CD14-positive monocyte (primary cell): ENCODE measurements around the gene CCDC59. TPM values are rescaled to one million over a fixed set of nuclear protein-coding genes. Genes with fewer than 3 reads are reported as not detected.

ENCODE experiments used
- DNase-seq, 3 donors: peaks; one replicate each; pipeline ENCODE4 v3.0.0-alpha.2; 2011 to 2022
- H2AFZ ChIP-seq: 2 replicates; pipeline ENCODE4 v1.6.0; 2012; ENCODE audit warnings: mild to moderate bottlenecking, low read depth, low read length, inconsistent platforms; ENCODE audit not compliant: insufficient read depth, poor library complexity, severe bottlenecking
- H3K27ac ChIP-seq, 2 donors: 1 replicate in 1 of 2; 2 replicates in 1 of 2; pipeline ENCODE4 v1.5.1; 2012 to 2013; ENCODE audit warnings: low read length in 2 of 2, control low read depth in 1 of 2, inconsistent platforms in 1 of 2, low read depth in 1 of 2, mild to moderate bottlenecking in 1 of 2
- H3K27me3 ChIP-seq, 2 donors: one replicate each; pipeline versions ENCODE4 v1.6.0 to v1.6.1; 2011 to 2013; ENCODE audit warnings: low read length in 2 of 2; ENCODE audit not compliant: control insufficient read depth in 2 of 2, insufficient read depth in 2 of 2
- H3K36me3 ChIP-seq, 2 donors: replicated peaks in 1 of 2; 1 replicate in 1 of 2; 2 replicates in 1 of 2; pipeline versions ENCODE4 v1.5.1 to v1.6.1; 2012 to 2013; ENCODE audit warnings: low read length in 2 of 2, control low read depth in 1 of 2, inconsistent platforms in 1 of 2, mild to moderate bottlenecking in 1 of 2; ENCODE audit not compliant: insufficient read depth in 2 of 2, control insufficient read depth in 1 of 2
- H3K4me1 ChIP-seq, 2 donors: 1 replicate in 1 of 2; 2 replicates in 1 of 2; pipeline versions ENCODE4 v1.5.1 to v1.6.1; 2012 to 2013; ENCODE audit warnings: low read length in 2 of 2, control low read depth in 1 of 2, inconsistent platforms in 1 of 2, mild to moderate bottlenecking in 1 of 2, moderate library complexity in 1 of 2; ENCODE audit not compliant: insufficient read depth in 2 of 2, control insufficient read depth in 1 of 2
- H3K4me2 ChIP-seq: replicated peaks from 2 replicates; pipeline ENCODE3; 2012; ENCODE audit warnings: low read length, moderate library complexity, mild to moderate bottlenecking; ENCODE audit not compliant: poor library complexity, severe bottlenecking; ENCODE audit errors: extremely low read depth
- H3K4me3 ChIP-seq, 3 experiments: fragments of 200-600 bp in 1 of 3; sonication (generic) in 1 of 3; replicated peaks in 1 of 3; 1 replicate in 2 of 3; 2 replicates in 1 of 3; pipeline ENCODE4 v1.5.1; 2011 to 2013; ENCODE audit warnings: low read length in 3 of 3, mild to moderate bottlenecking in 3 of 3, control low read depth in 2 of 3, low read depth in 2 of 3, inconsistent platforms in 1 of 3, moderate library complexity in 1 of 3
- H3K79me2 ChIP-seq: 2 replicates; pipeline ENCODE4 v1.6.0; 2012; ENCODE audit warnings: mild to moderate bottlenecking, control low read depth, inconsistent platforms, low read length, moderate library complexity; ENCODE audit not compliant: insufficient read depth
- H3K9ac ChIP-seq: 2 replicates; pipeline ENCODE4 v1.6.0; 2017; ENCODE audit warnings: low read length, mild to moderate bottlenecking; ENCODE audit not compliant: insufficient read depth, poor library complexity, severe bottlenecking
- H3K9me3 ChIP-seq, 2 donors: replicated peaks in 1 of 2; 1 replicate in 1 of 2; 2 replicates in 1 of 2; pipeline versions ENCODE4 v1.5.1 to v1.6.1; 2012 to 2013; ENCODE audit warnings: low read length in 2 of 2, control low read depth in 1 of 2; ENCODE audit not compliant: control insufficient read depth in 1 of 2, insufficient read depth in 1 of 2
- H4K20me1 ChIP-seq: 2 replicates; pipeline ENCODE4 v1.6.0; 2012; ENCODE audit warnings: mild to moderate bottlenecking, low read length, control low read depth, moderate library complexity; ENCODE audit not compliant: insufficient read depth
- H3K27ac Mint-ChIP-seq, 7 donors: one replicate each; pipeline ENCODE4 v1.8.0; 2020; ENCODE audit warnings: mild to moderate bottlenecking in 7 of 7, mixed read lengths in 7 of 7, moderate library complexity in 6 of 7, inconsistent platforms in 2 of 7
- H3K27me3 Mint-ChIP-seq, 3 donors: one replicate each; pipeline ENCODE4 v1.8.0; 2021 to 2022; ENCODE audit warnings: low read depth in 3 of 3, mild to moderate bottlenecking in 3 of 3, mixed read lengths in 3 of 3, moderate library complexity in 3 of 3, inconsistent platforms in 1 of 3
- H3K36me3 Mint-ChIP-seq, 2 donors: one replicate each; pipeline ENCODE4 v1.8.0; 2020; ENCODE audit warnings: mixed read lengths in 2 of 2, inconsistent platforms in 1 of 2, mild to moderate bottlenecking in 1 of 2
- H3K4me1 Mint-ChIP-seq: one replicate; pipeline ENCODE4 v1.8.0; 2020; ENCODE audit warnings: mild to moderate bottlenecking, mixed read lengths
- H3K4me3 Mint-ChIP-seq, 2 donors: one replicate each; pipeline ENCODE4 v1.8.0; 2020; ENCODE audit warnings: mild to moderate bottlenecking in 2 of 2, mixed read lengths in 2 of 2, moderate library complexity in 1 of 2
- H3K9me3 Mint-ChIP-seq, 7 donors: one replicate each; pipeline ENCODE4 v1.8.0; 2020 to 2022; ENCODE audit warnings: mixed read lengths in 7 of 7, mild to moderate bottlenecking in 6 of 7, moderate library complexity in 6 of 7, inconsistent platforms in 2 of 7
- WGBS: methylation state at CpG from one replicate; pipeline ENCODE4 v1.1.5; 2013; ENCODE audit warnings: missing lambda C conversion rate; ENCODE audit not compliant: insufficient coverage; 5-methylcytosine and 5-hydroxymethylcytosine counted together
- intact Hi-C, 2 donors: fragments of 100-400 bp; cut with micrococcal nuclease; formaldehyde crosslinking; loops; one replicate each; pipeline versions ENCODE4 v1.15.0 to v1.15.1; 2023
- polyA minus RNA-seq: library from RNA; depleted of rRNA, polyadenylated mRNA; stranded (reverse); fragments of >200 nt; gene quantifications from 2 replicates; pipeline ENCODE4 v1.2.3, GENCODE V29; 2012
- polyA plus RNA-seq, 3 donors: library from polyadenylated mRNA; depleted of rRNA in 1 of 3; unstranded in 2 of 3; stranded (reverse) in 1 of 3; fragments of 300-500 nt in 2 of 3; fragments of >200 nt in 1 of 3; fragmentation: Illumina TruSeq in 2 of 3; gene quantifications; 1 replicate in 2 of 3; 2 replicates in 1 of 3; pipeline ENCODE4 v1.2.3, GENCODE V29; 2012 to 2021
- total RNA-seq, 12 experiments: library from RNA in 1 of 12; stranded (reverse) in 1 of 12; fragments of 120-200 nt in 1 of 12; gene quantifications; one replicate each; pipeline ENCODE4 v1.2.4 and lab custom pipeline; 2013 to 2026; ENCODE audit warnings: mixed read lengths in 6 of 12, inconsistent platforms in 1 of 12
- TF ChIP-seq, protein P1 (sequence below): fragments of 200-600 bp; IDR thresholded peaks from one replicate; pipeline ENCODE4 v1.8.0; 2022; ENCODE audit warnings: antibody characterized with exemption, mild to moderate bottlenecking

Gene CCDC59, protein sequence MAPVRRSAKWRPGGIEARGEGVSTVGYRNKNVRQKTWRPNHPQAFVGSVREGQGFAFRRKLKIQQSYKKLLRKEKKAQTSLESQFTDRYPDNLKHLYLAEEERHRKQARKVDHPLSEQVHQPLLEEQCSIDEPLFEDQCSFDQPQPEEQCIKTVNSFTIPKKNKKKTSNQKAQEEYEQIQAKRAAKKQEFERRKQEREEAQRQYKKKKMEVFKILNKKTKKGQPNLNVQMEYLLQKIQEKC
- total RNA-seq (2013): 69.6 TPM
- polyA plus RNA-seq (10 to 100 TPM; 53.5 to 70.9 (median 55.3) TPM), polyA minus RNA-seq (20.8 and 32.7 TPM in 2 replicates), total RNA-seq (lab: John Stamatoyannopoulos, UW) (21.8 to 58.4 (median 39.3) reads per million in 11 experiments)

DNA sequence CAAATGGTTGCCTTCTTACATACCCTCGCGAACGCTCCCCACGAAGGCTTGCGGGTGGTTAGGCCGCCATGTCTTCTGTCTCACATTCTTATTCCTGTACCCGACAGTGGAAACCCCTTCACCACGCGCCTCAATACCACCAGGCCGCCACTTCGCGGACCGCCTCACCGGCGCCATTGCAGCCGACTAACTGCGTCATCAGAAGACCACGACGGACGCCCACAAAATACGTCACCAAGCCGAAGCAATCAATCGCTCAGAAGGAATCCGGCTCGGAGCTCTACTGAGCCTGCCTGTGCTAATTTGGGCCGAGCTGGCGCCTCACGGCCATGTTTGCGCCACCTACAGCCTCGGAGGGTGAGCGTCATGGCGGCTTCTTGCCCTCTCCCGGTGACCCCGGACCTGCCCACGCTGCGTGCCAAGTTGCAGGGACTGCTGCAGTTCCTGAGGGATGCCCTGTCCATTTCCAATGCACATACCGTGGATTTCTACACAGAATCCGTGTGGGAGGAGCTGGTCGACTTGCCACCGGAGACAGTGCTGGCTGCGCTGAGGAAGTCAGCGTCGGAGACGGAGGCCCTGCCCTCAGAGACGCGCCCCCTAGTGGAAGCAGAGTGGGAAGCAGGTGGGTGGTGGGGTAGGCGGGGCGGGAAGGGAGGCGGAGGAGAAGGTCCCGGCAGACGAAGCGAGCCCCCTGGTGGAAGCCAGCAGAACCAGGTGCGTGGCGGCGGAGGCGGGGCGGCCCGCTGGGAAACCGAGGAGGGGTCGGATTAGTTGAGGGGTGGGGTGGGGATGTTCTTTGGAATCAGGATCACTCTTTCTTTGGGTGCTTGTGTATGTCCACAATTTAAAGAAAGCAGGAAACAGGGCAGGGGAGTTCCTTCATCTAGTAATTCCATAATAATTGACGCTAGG lies at the start of gene CCDC59, which contains the start of gene METTL25:
CCDC59 (minus strand) TSS at position 188 of the 915 bp plus-strand sequence; CDS start at position 177, 11 bp downstream.
METTL25 (plus strand) TSS at position 330 of the 915 bp plus-strand sequence; CDS start at position 367, 37 bp downstream.
- intact Hi-C loops: loop anchor here in 1 of 2 donors (10.0 kb wide), 1 partner anchor 414 kb away; no protein-coding TSS in a partner anchor
- peaks cover 37 to 45% of the 10 kb centered on the region in 2 donors for H3K36me3 Mint-ChIP-seq
- peak within 1 kb of the TSS; percentile 97 to 100 (median 100) for H3K27ac Mint-ChIP-seq
- peak within 1 kb of the TSS; percentile 83 to 100 (median 97) for H3K4me3 ChIP-seq
- H3K4me1 ChIP-seq: peaks cover 16 to 28% of the 10 kb centered on the region in 2 donors
- WGBS: 0% methylated on average over 41 of the region's 61 CpGs
- H3K27ac ChIP-seq: peak within 1 kb of the TSS; percentile 85 to 97
- H3K79me2 ChIP-seq: peaks cover 38% of the 10 kb centered on the region
- peak within 1 kb of the TSS; percentile 83 for H3K4me2 ChIP-seq
- H2AFZ ChIP-seq: peak within 1 kb of the TSS; percentile 82
- H3K4me1 Mint-ChIP-seq: peaks cover 21% of the 10 kb centered on the region
- peak within 1 kb of the TSS; percentile 95 for H3K9ac ChIP-seq
- peaks cover 2 to 7% (median 3%) of the 10 kb centered on the region in 7 donors for H3K9me3 Mint-ChIP-seq
- peak; percentile 97 to 99 (median 99) for DNase-seq
- no peaks in the 10 kb centered on the region for H3K27me3 ChIP-seq
- peaks cover 0 to 3% of the 10 kb centered on the region in 2 donors for H3K9me3 ChIP-seq
- no peaks in the 10 kb centered on the region for H4K20me1 ChIP-seq
- H3K36me3 ChIP-seq: peaks cover 28 to 32% of the 10 kb centered on the region in 2 donors
- H3K4me3 Mint-ChIP-seq: peak within 1 kb of the TSS; percentile 97 to 100
- TF ChIP-seq, protein P1, sequence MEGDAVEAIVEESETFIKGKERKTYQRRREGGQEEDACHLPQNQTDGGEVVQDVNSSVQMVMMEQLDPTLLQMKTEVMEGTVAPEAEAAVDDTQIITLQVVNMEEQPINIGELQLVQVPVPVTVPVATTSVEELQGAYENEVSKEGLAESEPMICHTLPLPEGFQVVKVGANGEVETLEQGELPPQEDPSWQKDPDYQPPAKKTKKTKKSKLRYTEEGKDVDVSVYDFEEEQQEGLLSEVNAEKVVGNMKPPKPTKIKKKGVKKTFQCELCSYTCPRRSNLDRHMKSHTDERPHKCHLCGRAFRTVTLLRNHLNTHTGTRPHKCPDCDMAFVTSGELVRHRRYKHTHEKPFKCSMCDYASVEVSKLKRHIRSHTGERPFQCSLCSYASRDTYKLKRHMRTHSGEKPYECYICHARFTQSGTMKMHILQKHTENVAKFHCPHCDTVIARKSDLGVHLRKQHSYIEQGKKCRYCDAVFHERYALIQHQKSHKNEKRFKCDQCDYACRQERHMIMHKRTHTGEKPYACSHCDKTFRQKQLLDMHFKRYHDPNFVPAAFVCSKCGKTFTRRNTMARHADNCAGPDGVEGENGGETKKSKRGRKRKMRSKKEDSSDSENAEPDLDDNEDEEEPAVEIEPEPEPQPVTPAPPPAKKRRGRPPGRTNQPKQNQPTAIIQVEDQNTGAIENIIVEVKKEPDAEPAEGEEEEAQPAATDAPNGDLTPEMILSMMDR: peak; percentile 97
- peaks cover 0 to 4% (median 0%) of the 10 kb centered on the region in 3 donors for H3K27me3 Mint-ChIP-seq

DNA sequence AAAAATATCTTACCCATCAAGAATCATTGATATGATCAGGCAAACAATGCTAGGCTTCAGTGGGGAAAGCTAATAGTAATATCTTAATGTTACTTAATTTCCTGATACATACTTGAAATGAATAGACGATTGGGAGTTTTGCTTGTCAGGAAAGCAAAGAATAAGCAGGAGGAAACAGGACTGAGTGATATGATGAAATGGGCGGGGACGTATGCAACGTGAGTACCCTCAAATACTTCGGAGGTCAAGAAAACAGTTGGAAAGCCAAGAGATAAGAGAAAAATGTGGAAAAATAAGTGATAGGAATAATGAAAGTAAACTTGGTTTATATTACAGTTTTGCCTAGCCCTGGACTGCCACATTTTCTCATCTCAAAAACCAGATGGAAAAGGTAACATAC lies 49.3 kb upstream of the CCDC59 start:
- Histone ChIP-seq H3K27ac (no peak overlapping the region), H3K27me3 (no peaks in the 10 kb centered on the region), H4K20me1 (no peaks in the 10 kb centered on the region), H3K9ac (no peak overlapping the region), H3K79me2 (no peaks in the 10 kb centered on the region), H3K9me3 (no peaks in the 10 kb centered on the region), H2AFZ (no peak overlapping the region), H3K4me1 (no peaks in the 10 kb centered on the region), H3K4me2 (no peak overlapping the region), H3K4me3 (no peak overlapping the region), H3K36me3 (peaks cover 0 to 14% of the 10 kb centered on the region in 2 donors)
- 100% methylated on average over 2 of the region's 5 CpGs for WGBS
- TF ChIP-seq, protein P1: no peak
- Mint-ChIP-seq H3K4me3 (no peak overlapping the region), H3K27ac (no peak overlapping the region), H3K4me1 (no peaks in the 10 kb centered on the region), H3K9me3 (no peaks in the 10 kb centered on the region), H3K36me3 (peaks cover 21 to 31% of the 10 kb centered on the region in 2 donors), H3K27me3 (no peaks in the 10 kb centered on the region)
- no peak for DNase-seq
- intact Hi-C loops: no loop called here
